ENCODE measurements around the gene SAMD7. TPM values are rescaled to one million over a fixed set of nuclear protein-coding genes. Genes with fewer than 3 reads are reported as not detected.

SAMD7 gene
- total RNA-seq, 2 experiments from 2014 or later = not detected

GRCh38 chr3:169879845-169880575 lies 31.4 kb upstream of the SAMD7 start:
- Mint-ChIP-seq H3K27ac (no peak overlapping the region), H3K9me3 (no peaks in the 10 kb centered on the region), H3K4me3 (no peak overlapping the region), H3K4me1 (ENCODE audit: low read depth) (no peaks in the 10 kb centered on the region), H3K27me3 (no peaks in the 10 kb centered on the region), H3K36me3 (no peaks in the 10 kb centered on the region)
- CTCF ChIA-PET = interaction anchor here (1.0 kb wide), 1 partner anchor 8 kb away, joined by 3 read pairs; no protein-coding TSS in a partner anchor
- intact Hi-C loops (cut with micrococcal nuclease) = no loop called here
- DNase-seq = no peak
- POLR2A ChIA-PET = no interaction called here

- DNase-seq = no peak
- ChIA-PET CTCF (interaction anchor here (1.0 kb wide), 1 partner anchor 9 kb away, joined by 3 read pairs; no protein-coding TSS in a partner anchor), POLR2A (no interaction called here)
- Mint-ChIP-seq H3K4me1 (ENCODE audit: low read depth) (no peaks in the 10 kb centered on the region), H3K9me3 (no peaks in the 10 kb centered on the region), H3K27ac (no peak overlapping the region), H3K4me3 (no peak overlapping the region), H3K36me3 (no peaks in the 10 kb centered on the region), H3K27me3 (no peaks in the 10 kb centered on the region)
- intact Hi-C loops (cut with micrococcal nuclease) = no loop called here
These were observed 30.7 kb upstream of the SAMD7 start for GRCh38 chr3:169880576-169881250.

GRCh38 chr3:169886671-169887070 lies 24.7 kb upstream of the SAMD7 start:
- Mint-ChIP-seq H3K9me3 (no peaks in the 10 kb centered on the region), H3K4me1 (ENCODE audit: low read depth) (no peaks in the 10 kb centered on the region), H3K27ac (no peak overlapping the region), H3K27me3 (no peaks in the 10 kb centered on the region), H3K4me3 (no peak overlapping the region), H3K36me3 (no peaks in the 10 kb centered on the region)
- intact Hi-C loops (cut with micrococcal nuclease) = no loop called here
- ChIA-PET CTCF (no interaction called here), POLR2A (no interaction called here)
- no peak for DNase-seq

GRCh38 chr3:169891886-169892285 lies 19.5 kb upstream of the SAMD7 start:
- POLR2A ChIA-PET = no interaction called here
- H3K36me3 Mint-ChIP-seq = no peaks in the 10 kb centered on the region
- no peak overlapping the region for H3K27ac Mint-ChIP-seq
- H3K9me3 Mint-ChIP-seq = no peaks in the 10 kb centered on the region
- no peak overlapping the region for H3K4me3 Mint-ChIP-seq
- intact Hi-C loops (cut with micrococcal nuclease) = no loop called here
- H3K27me3 Mint-ChIP-seq = no peaks in the 10 kb centered on the region
- H3K4me1 Mint-ChIP-seq (ENCODE audit: low read depth) = no peaks in the 10 kb centered on the region
- no peak for DNase-seq
- CTCF ChIA-PET = no interaction called here

GRCh38 chr3:169894110-169894509 lies 17.3 kb upstream of the SAMD7 start:
- ChIA-PET POLR2A (no interaction called here), CTCF (no interaction called here)
- no peaks in the 10 kb centered on the region for H3K27me3 Mint-ChIP-seq
- no peak for DNase-seq
- intact Hi-C loops (cut with micrococcal nuclease) = no loop called here
- H3K4me3 Mint-ChIP-seq = no peak overlapping the region
- no peaks in the 10 kb centered on the region for H3K4me1 Mint-ChIP-seq (ENCODE audit: low read depth)
- H3K36me3 Mint-ChIP-seq = no peaks in the 10 kb centered on the region
- no peak overlapping the region for H3K27ac Mint-ChIP-seq
- no peaks in the 10 kb centered on the region for H3K9me3 Mint-ChIP-seq

GRCh38 chr3:169895072-169895471 lies 16.3 kb upstream of the SAMD7 start:
- POLR2A ChIA-PET = no interaction called here
- no peak for DNase-seq
- no peak overlapping the region for H3K4me3 Mint-ChIP-seq
- peaks cover 3% of the 10 kb centered on the region for H3K9me3 Mint-ChIP-seq
- no peaks in the 10 kb centered on the region for H3K4me1 Mint-ChIP-seq (ENCODE audit: low read depth)
- CTCF ChIA-PET = no interaction called here
- peaks cover 2% of the 10 kb centered on the region for H3K27me3 Mint-ChIP-seq
- intact Hi-C loops (cut with micrococcal nuclease) = no loop called here
- H3K27ac Mint-ChIP-seq = no peak overlapping the region
- no peaks in the 10 kb centered on the region for H3K36me3 Mint-ChIP-seq

- peaks cover 2% of the 10 kb centered on the region for H3K27me3 Mint-ChIP-seq
- no peaks in the 10 kb centered on the region for H3K4me1 Mint-ChIP-seq (ENCODE audit: low read depth)
- peaks cover 23% of the 10 kb centered on the region for H3K9me3 Mint-ChIP-seq
- intact Hi-C loops (cut with micrococcal nuclease) = no loop called here
- H3K36me3 Mint-ChIP-seq = peaks cover 6% of the 10 kb centered on the region
- POLR2A ChIA-PET = no interaction called here
- CTCF ChIA-PET = no interaction called here
- no peak for DNase-seq
- H3K4me3 Mint-ChIP-seq = no peak overlapping the region
- no peak overlapping the region for H3K27ac Mint-ChIP-seq
These were observed 14.1 kb upstream of the SAMD7 start for GRCh38 chr3:169897284-169897683.

- H3K4me1 Mint-ChIP-seq (ENCODE audit: low read depth) = no peaks in the 10 kb centered on the region
- no peak for DNase-seq
- H3K27me3 Mint-ChIP-seq = peaks cover 5% of the 10 kb centered on the region
- ChIA-PET CTCF (no interaction called here), POLR2A (no interaction called here)
- no peak overlapping the region for H3K4me3 Mint-ChIP-seq
- intact Hi-C loops (cut with micrococcal nuclease) = no loop called here
- no peak overlapping the region for H3K27ac Mint-ChIP-seq
- H3K9me3 Mint-ChIP-seq = peaks cover 23% of the 10 kb centered on the region
- peaks cover 10% of the 10 kb centered on the region for H3K36me3 Mint-ChIP-seq
These were observed 9.9 kb upstream of the SAMD7 start for GRCh38 chr3:169901453-169901852.

- POLR2A ChIA-PET = no interaction called here
- Mint-ChIP-seq H3K4me1 (ENCODE audit: low read depth) (no peaks in the 10 kb centered on the region), H3K4me3 (no peak overlapping the region), H3K9me3 (peaks cover 16% of the 10 kb centered on the region), H3K27ac (no peak overlapping the region), H3K27me3 (peaks cover 3% of the 10 kb centered on the region), H3K36me3 (peaks cover 10% of the 10 kb centered on the region)
- intact Hi-C loops (cut with micrococcal nuclease) = no loop called here
- CTCF ChIA-PET = no interaction called here
- no peak for DNase-seq
These were observed 6.0 kb upstream of the SAMD7 start for GRCh38 chr3:169905404-169905803.

GRCh38 chr3:169907476-169907875 lies 3.9 kb upstream of the SAMD7 start:
- no peaks in the 10 kb centered on the region for H3K9me3 Mint-ChIP-seq

GRCh38 chr3:169907944-169908343 lies 3.4 kb upstream of the SAMD7 start:
- intact Hi-C loops (cut with micrococcal nuclease) = no loop called here
- CTCF ChIA-PET = interaction anchor here (2.1 kb wide), 1 partner anchor 45 kb away, joined by 4 read pairs; no protein-coding TSS in a partner anchor
- POLR2A ChIA-PET = no interaction called here
- Mint-ChIP-seq H3K9me3 (no peaks in the 10 kb centered on the region), H3K4me1 (ENCODE audit: low read depth) (no peaks in the 10 kb centered on the region), H3K36me3 (peaks cover under 1% of the 10 kb centered on the region), H3K27me3 (peaks cover 3% of the 10 kb centered on the region), H3K4me3 (no peak overlapping the region), H3K27ac (no peak overlapping the region)
- no peak for DNase-seq

More at GRCh38 chr3:169907476-169907875, 3.9 kb upstream of the SAMD7 start:
- Mint-ChIP-seq H3K27me3 (peaks cover 3% of the 10 kb centered on the region), H3K27ac (no peak overlapping the region), H3K4me3 (no peak overlapping the region), H3K4me1 (ENCODE audit: low read depth) (no peaks in the 10 kb centered on the region), H3K36me3 (peaks cover 3% of the 10 kb centered on the region)
- ChIA-PET POLR2A (no interaction called here), CTCF (interaction anchor here (2.1 kb wide), 1 partner anchor 45 kb away, joined by 4 read pairs; no protein-coding TSS in a partner anchor)
- DNase-seq = no peak
- intact Hi-C loops (cut with micrococcal nuclease) = no loop called here

GRCh38 chr3:169913323-169913722 lies 2.0 kb downstream of the SAMD7 start:
- intact Hi-C loops (cut with micrococcal nuclease) = no loop called here
- Mint-ChIP-seq H3K4me1 (ENCODE audit: low read depth) (no peaks in the 10 kb centered on the region), H3K27me3 (no peaks in the 10 kb centered on the region), H3K9me3 (no peaks in the 10 kb centered on the region), H3K36me3 (no peaks in the 10 kb centered on the region), H3K27ac (no peak overlapping the region), H3K4me3 (no peak overlapping the region)
- ChIA-PET POLR2A (no interaction called here), CTCF (no interaction called here)
- no peak for DNase-seq

- intact Hi-C loops (cut with micrococcal nuclease) = no loop called here
- CTCF ChIA-PET = no interaction called here
- Mint-ChIP-seq H3K4me3 (no peak overlapping the region), H3K27ac (no peak overlapping the region), H3K36me3 (no peaks in the 10 kb centered on the region), H3K4me1 (ENCODE audit: low read depth) (no peaks in the 10 kb centered on the region), H3K27me3 (no peaks in the 10 kb centered on the region), H3K9me3 (no peaks in the 10 kb centered on the region)
- DNase-seq = no peak
- POLR2A ChIA-PET = no interaction called here
These were observed 2.9 kb downstream of the SAMD7 start for GRCh38 chr3:169914321-169914720.

All from activated CD4-positive, alpha-beta memory T cell treated with anti-CD3 and anti-CD28 coated beads for 36 hours (primary cell).